HEK293 (cell line): ENCODE results near the gene PIP5K1B.
"Not testable (repeated sequence)": the region's sequence is repeated elsewhere in the genome, so short reads cannot be mapped to it uniquely, and the experiment has no call there.

Source experiments
- CTCF ChIP-seq: fragments of 450-650 bp; formaldehyde crosslinking; IDR thresholded peaks from 2 replicates; pipeline ENCODE4 v1.5.1; 2016; ENCODE audit warnings: missing biosample characterization, missing genetic modification characterization
- SP2 ChIP-seq: fragments of 450-650 bp; formaldehyde crosslinking; IDR thresholded peaks from 2 replicates; pipeline ENCODE4 v1.5.1; 2016; ENCODE audit warnings: missing biosample characterization, missing genetic modification characterization
- TCF7L2 ChIP-seq: IDR thresholded peaks from 2 replicates; pipeline ENCODE4 v1.6.1; 2011; ENCODE audit warnings: low read depth, mild to moderate bottlenecking, inconsistent platforms, low read length, moderate library complexity, borderline replicate concordance
- ZBTB1 ChIP-seq: fragments of 450-650 bp; formaldehyde crosslinking; IDR thresholded peaks from 2 replicates; pipeline ENCODE4 v1.5.1; 2016; ENCODE audit warnings: missing biosample characterization, missing genetic modification characterization
- ZBTB20 ChIP-seq: fragments of 450-650 bp; formaldehyde crosslinking; IDR thresholded peaks from 2 replicates; pipeline ENCODE4 v1.5.1; 2016; ENCODE audit warnings: missing biosample characterization, missing genetic modification characterization
- ZNF140 ChIP-seq: fragments of 450-650 bp; formaldehyde crosslinking; IDR thresholded peaks from 2 replicates; pipeline ENCODE4 v1.5.1; 2016; ENCODE audit warnings: missing biosample characterization, missing genetic modification characterization
- ZNF2 ChIP-seq: fragments of 450-650 bp; formaldehyde crosslinking; IDR thresholded peaks from 2 replicates; pipeline ENCODE4 v1.5.1; 2016; ENCODE audit warnings: missing biosample characterization, missing genetic modification characterization
- ZNF211 ChIP-seq: fragments of 450-650 bp; formaldehyde crosslinking; IDR thresholded peaks from 2 replicates; pipeline ENCODE4 v1.5.1; 2016; ENCODE audit warnings: low read depth, missing biosample characterization, missing genetic modification characterization
- ZNF274 ChIP-seq, 2 experiments: fragments of 200-500 bp in 1 of 2; fragments of 450-650 bp in 1 of 2; sonication (Bioruptor generic) in 1 of 2; formaldehyde crosslinking in 1 of 2; IDR thresholded peaks; 2 replicates each; pipeline versions ENCODE4 v1.5.1 to v1.6.1; 2014 to 2016; ENCODE audit warnings: borderline replicate concordance in 1 of 2, inconsistent platforms in 1 of 2, low read length in 1 of 2, missing biosample characterization in 1 of 2, missing genetic modification characterization in 1 of 2
- ZNF514 ChIP-seq: fragments of 450-650 bp; formaldehyde crosslinking; IDR thresholded peaks from 2 replicates; pipeline ENCODE4 v1.5.1; 2016; ENCODE audit warnings: missing biosample characterization, missing genetic modification characterization
- ZNF530 ChIP-seq: fragments of 450-650 bp; formaldehyde crosslinking; IDR thresholded peaks from 2 replicates; pipeline ENCODE4 v1.5.1; 2016; ENCODE audit warnings: low read depth, missing biosample characterization, missing genetic modification characterization
- ZNF549 ChIP-seq: fragments of 450-650 bp; IDR thresholded peaks from 2 replicates; pipeline ENCODE4 v1.5.1; 2018; ENCODE audit warnings: missing biosample characterization, missing genetic modification characterization, mild to moderate bottlenecking, inconsistent platforms, moderate library complexity
- ZNF776 ChIP-seq: fragments of 450-650 bp; formaldehyde crosslinking; IDR thresholded peaks from 2 replicates; pipeline ENCODE4 v1.5.0; 2017; ENCODE audit warnings: missing biosample characterization, missing genetic modification characterization, borderline replicate concordance
- ZSCAN18 ChIP-seq: fragments of 450-650 bp; formaldehyde crosslinking; IDR thresholded peaks from 2 replicates; pipeline ENCODE4 v1.5.1; 2016; ENCODE audit warnings: missing biosample characterization, missing genetic modification characterization

GRCh38 chr9:68986949-68987348 is 281.9 kb downstream of the PIP5K1B start:
- not testable (repeated sequence) for TF ChIP-seq TCF7L2; ZNF549 (tag by site-specific recombination); CTCF (tag by site-specific recombination); ZNF211 (tag by site-specific recombination); ZNF274 (IDR thresholded peaks at IDR 0.05; ENCODE audit: low read length); ZNF274 (tag by site-specific recombination; IDR thresholded peaks at IDR 0.05; ENCODE audit: borderline replicate concordance); ZNF140 (tag by site-specific recombination); ZBTB20; ZSCAN18 (tag by site-specific recombination); ZNF2 (tag by site-specific recombination); SP2 (tag by site-specific recombination); ZNF530 (tag by site-specific recombination); ZBTB1 (tag by site-specific recombination); ZNF514 (tag by site-specific recombination); ZNF776 (tag by site-specific recombination)
